GM18499 (cell line): ENCODE results near the gene GPSM3.

Experiments
- ATAC-seq: cut with Tn5 transposase; IDR thresholded peaks from one replicate; pipeline ENCODE4 v1.9.1; 2021; ENCODE audit warnings: moderate number of reproducible peaks; ENCODE audit not compliant: insufficient read depth, unreplicated experiment

The GPSM3 gene

DNA sequence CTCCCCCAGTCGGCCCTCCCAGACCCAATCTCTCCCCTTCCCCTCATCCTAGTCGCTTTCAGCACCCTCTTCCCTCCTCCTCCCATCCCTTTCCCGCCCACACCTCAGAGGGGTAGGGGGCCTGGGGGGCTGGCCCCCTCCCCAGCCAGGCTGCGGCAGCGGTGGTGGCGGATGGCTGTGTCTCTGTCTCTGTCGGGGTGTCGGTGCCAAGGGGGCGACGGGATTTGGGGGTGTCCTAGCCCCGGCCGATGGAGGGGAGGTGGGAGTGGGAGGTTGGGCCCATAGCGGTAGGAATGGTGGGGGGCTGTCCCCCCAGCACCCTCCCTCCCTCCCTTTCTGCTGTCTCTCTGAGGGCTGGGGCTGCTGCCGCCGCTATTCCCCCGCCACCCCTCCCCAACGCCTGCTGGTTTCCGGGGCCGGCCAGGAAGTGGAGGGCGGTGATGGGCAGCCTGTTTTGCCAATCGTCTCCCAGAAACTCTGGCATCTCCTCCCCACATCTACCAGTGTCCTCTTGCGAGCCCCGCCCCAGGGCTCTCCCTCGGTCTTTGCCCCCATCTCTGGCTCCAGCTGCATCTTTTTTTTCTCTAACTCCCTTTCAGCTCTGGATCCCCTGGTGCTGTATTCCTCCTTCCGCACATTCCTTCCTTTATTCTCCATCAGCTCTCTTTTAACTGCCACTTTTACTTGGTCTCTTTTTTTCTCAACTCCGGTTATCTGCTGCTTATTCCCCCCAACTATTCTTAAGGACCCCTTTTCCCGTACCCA is 16.6 kb downstream of the GPSM3 start, which contains the start of gene AGPAT1:
AGPAT1 (minus strand) TSS at position 374 of the 765 bp plus-strand sequence. CDS start 4,588 bp downstream, outside the sequence.
- no peak for ATAC-seq

DNA sequence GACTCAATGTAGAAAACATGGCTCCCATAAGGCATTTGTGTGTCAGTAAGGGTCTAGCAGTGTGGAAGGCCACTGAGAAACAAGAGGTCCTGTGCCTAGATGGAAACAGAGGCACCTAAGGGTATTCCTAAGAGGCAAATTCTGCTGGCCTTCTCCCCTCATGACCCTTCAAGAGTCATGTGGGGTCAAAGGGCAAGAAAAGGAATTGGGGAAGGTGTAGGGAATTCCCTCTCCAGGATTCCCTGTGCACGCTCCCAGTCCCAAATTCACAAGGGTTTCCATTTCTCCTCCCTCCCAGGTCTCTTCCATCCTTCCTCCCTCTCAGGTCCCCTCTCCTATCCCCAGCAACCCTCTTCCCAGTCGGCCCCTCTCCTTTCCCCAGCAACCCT is 17.1 kb downstream of the GPSM3 start:
- ATAC-seq = no peak

DNA sequence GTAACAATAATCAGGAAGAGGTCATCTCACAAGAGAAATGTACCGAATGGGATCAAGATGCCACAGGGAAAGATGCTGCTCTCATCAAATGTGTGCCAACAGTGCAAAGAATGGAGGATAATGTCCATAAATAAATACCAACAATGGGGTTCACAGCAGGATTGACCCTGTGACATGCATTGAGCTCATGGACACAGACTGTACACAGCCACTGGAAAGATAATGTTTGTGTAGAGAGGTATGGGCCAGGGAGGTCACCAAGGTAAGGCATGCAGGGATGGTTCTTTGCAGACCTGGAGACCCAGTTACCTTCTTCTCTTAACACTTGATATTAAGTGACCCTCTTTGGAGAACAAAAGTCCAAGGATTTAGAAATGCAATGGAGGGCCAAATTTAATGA is 18.0 kb downstream of the GPSM3 start:
- no peak for ATAC-seq

DNA sequence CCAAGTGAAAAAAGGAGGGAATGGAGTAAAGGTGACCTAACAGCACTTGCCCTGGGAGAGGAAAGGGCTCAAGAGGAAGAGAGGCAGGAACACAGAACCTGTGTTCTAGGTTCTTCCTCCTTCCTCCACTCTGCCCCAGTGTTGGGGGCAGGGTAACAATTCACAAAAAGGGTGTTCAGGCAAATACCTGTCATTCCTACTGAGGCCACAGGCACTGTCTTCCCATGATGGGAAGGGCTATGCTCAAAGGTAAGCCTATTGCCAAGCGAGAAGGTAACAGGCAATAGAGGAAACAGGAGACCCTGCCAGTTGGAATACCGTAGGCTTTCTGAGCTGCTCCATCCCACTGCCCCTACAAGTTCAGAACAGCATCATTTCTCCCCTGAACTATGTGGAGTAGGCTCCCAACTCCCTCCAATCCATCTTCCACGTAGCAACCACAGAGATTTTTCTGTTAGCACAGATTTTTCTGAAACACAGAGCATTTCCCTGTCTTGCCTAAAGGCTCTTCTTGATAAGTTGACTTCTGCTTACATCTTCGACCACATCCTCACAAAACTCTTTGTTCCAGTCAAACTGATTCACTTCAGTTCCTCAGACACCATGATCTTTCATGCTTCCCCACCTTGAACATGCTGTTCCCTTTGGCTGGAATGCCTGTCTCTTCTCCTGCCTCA is 19.3 kb downstream of the GPSM3 start:
- no peak for ATAC-seq

DNA sequence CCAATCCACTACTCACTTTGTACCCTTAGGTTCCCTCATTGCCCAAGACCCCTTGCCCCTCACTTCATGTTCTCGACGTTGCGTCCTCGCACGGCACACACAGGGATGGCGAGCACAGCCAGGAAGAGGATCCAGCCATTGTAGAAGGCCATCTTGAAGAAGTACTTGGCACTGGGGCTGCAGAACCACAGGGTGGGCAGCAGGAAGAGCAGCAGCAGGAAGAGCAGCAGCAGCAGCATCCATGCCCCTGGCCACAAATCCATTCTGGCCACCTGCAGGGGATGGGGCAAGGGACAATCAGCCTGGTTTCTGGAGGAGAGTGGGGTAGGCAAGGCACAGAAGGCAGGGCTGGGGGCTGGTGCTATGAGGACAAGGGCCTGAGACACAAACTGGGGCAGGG is 21.2 kb downstream of the GPSM3 start:
- no peak for ATAC-seq

DNA sequence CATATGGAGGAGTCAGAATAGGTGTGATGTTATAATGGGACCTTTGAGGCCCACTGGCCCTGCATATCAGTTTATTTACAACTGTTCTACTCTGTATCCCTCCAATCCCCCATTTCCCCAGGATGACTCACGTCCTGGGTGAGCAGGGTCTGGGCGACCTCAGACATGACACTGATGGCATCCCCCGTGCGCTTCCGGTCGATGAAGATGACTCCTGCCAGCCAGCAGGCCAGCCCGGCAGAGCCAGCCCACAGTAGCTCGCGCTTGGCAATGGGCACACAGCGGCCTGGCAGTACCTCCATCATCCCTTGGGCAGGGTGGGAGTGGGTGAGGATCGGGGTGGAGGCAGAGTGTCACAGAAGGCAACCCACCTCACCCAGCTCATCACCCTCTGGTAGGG is 22.1 kb downstream of the GPSM3 start:
- ATAC-seq = no peak

DNA sequence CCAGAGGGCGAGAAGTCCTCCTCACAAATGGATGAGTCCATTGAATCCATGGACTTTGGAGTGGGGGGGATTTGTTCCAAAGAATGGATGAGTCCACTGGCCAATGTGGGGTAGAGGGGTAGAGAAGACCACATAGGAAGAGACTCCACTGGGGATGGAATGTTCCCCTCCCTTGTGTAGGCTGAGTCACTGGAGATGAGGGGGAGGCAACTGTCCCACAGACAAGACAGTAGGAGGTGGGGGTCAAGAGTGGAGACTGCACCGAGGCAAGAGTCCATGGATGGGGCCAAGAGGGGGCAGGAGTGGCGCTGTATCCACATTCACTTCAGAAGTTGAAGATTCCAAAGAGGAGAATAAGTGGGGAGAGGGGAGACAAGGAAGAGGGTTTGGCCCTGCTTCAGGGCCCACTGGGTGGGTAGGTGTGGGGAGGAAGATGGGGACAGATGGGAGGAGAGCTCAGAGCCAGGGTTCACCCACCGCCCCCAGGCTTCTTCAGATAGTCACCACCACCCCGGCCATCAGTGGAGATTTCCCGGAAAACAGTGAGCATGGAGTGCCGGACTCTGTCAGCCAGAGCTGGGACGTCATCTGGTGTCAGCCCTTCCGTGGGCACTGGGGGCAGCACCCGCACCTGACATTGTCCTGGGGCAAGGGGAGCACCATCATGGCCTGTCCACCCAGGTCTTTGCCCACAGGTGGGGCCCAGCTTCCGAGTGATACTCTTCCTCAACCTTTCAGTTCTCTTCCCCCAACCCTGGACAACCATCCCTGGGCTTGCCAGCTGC is 23.4 kb downstream of the GPSM3 start:
- ATAC-seq = no peak

DNA sequence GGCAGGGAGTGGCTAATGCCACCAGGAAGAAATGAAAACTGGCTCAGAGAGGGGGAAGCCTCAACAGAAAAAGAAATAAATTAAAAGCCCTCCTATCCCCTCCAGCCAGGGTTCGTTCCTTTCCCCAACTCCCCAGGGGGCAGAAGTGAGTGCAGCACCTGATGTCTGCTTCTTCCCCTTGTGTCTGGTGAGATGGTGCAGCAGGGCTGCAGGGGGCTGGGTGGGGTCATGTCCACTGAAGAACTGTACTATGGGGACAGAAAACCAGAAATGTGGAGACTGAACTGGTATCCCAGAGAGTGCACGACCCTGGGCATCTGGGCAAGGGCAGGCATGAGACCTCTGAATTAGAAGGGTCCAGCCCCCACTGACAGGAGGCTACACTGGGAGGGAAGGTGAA is 24.1 kb downstream of the GPSM3 start:
- ATAC-seq = no peak

DNA sequence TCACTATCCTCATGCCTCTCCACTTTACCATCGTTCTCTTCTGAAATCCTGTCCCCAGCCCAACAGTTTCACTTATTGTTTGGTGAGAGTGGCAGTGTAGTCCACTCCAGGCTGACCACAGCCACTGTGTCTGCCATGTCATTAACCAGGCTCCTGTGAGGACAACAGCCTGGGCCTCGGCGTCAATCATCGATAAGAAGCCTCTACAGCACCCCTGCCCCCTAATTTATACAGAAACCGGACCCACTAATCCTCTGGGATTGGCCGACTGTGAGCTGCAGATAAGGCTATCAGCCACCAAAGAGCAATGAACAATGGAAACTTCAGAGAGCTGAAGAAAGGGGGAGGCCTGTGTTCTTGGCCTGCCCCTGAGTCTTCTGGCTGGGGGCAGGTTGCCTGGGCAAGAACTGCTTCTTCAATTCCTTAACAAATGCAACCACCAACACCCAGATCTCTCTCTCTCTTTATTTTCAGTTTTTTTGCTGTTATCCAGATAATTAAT is 24.6 kb downstream of the GPSM3 start:
- ATAC-seq = no peak

DNA sequence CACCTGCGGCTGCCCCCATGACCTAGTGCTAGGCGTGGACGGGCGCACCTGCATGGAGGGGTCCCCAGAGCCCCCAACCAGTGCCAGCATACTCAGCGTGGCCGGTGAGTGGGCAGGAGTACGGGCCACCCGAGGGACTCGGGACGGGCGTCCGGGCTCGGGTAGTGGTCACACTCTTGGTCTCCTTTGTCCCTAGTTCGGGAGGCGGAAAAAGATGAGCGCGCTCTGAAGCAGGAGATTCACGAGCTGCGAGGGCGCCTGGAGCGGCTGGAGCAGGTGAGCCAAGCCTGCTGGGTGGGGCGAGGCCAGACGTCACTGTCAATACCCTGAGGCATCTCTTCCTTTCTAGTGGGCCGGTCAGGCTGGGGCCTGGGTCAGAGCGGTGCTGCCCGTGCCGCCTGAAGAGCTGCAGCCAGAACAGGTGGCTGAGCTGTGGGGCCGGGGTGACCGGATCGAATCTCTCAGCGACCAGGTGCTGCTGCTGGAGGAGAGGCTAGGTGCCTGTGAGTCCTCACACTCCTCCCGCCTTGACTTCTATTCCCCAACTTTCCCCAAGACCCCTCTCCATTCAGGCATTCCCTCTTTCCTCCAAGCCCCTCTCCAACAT is 25.2 kb downstream of the GPSM3 start:
- no peak for ATAC-seq

DNA sequence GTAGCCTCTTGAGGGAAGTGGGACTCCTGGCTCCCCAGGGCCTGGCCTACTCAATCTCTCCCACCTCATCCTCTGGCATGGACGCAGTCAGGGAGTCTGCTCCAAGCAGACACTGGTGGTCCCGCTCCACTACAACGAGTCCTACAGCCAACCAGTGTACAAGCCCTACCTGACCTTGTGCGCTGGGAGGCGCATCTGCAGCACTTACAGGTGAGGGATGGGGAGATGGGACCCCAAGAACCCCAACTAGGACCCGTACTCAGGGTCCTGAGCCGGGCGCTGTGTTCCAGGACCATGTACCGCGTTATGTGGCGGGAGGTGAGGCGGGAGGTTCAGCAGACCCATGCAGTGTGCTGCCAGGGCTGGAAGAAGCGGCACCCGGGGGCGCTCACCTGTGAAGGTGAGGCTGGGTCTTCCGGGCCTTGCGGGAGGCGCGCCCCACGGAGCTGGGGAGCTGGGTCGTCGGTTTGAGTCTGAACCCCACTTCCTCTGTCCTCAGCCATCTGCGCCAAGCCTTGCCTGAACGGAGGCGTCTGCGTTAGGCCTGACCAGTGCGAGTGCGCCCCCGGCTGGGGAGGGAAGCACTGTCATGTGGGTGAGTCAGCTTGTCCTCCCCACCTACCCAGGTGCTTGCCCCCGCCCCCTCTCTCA is 25.9 kb downstream of the GPSM3 start:
- no peak for ATAC-seq

DNA sequence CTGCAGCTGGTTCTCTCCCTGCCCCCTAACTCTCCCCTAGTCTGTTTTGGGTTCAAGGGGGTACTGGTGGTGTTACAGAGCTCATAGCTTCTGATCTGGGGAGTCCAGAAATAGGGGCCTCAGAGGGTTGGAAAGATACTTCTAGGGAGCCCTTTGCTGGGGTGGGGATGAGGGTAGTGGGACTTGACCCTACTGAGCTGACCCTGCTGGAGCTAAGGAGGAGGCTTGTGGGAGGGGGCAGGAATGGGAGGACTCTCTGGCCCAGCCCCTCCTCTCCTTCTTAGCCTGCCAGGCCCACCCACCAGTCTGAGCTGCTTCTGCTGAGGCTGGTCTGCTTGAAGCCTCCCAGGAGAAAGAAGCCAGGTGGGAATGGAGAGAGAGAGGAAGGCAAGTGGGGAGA is 28.1 kb downstream of the GPSM3 start, which contains the start of gene EGFL8:
EGFL8 (plus strand) TSS at position 301 of the 400 bp plus-strand sequence. CDS start 1,571 bp downstream, outside the sequence.
- no peak for ATAC-seq

DNA sequence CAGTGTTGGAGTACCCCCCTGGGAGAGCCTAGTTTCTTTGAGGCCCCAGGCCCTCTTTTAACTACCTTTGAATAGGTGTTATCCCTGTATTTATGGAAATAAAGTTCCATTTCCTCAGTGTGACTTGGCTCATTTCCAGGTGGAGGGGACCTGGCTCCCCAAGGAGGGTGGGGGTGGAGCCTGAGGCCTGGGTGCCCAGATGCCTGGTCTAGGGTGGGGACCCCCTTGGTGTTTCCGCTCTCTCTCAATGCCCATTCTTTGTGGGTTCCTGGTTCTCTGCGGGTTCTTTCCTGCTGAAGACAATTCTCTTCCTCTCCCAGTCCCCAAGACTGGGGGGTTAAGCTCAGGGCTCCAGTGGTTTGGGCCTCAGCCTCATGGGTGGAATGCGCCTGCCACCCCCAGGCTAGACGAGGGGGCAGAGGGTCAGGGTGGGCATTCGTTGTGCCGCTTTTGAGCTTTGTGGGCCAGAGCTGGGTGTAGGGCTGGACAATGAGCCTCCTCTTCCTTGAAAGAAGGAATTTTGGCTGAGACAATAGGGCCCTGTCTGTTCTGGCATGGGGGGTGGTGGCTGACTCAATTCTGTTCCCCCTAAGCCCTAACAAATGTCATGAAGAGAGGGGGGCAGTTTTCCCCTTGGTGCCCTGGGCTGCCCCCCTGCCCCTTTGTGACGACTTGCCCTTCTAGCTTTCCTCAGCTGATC is 28.7 kb downstream of the GPSM3 start:
- no peak for ATAC-seq

DNA sequence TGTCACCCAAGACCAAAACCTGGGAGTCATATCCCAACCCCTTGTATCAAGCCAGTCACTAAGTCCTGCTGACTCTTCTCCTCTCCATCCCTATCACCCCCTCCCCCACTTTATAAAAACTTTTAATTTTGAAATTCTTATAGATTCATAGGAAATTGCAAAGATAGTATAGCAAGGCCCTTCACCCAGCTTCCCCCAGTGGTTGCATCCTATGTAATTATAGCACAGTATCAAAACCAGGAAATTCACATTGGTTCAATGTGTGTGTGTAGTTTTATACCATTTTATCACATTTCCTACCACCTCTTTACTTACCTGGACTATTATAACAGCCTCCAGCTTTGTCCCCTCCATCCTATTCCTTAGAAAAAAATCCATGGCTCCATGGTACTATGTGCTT is 34.4 kb downstream of the GPSM3 start:
- no peak for ATAC-seq

DNA sequence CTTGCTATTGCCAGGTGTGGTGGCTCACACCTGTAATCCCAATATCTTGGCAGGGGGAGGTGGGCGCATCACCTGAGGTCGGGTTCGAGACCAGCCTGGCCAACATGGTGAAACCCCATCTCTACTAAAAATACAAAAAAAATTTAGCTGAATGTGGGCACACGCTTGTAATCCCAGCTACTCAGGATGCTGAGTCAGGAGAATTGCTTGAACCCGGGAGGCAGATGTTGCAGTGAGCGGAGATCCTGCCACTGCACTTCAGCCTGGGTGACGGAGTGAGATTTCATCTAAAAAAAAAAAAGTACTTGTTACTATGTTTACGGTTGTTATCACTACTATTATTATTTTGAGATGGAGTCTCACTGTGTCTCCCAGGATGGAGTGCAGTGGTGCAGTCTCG is 35.6 kb downstream of the GPSM3 start:
- no peak for ATAC-seq

DNA sequence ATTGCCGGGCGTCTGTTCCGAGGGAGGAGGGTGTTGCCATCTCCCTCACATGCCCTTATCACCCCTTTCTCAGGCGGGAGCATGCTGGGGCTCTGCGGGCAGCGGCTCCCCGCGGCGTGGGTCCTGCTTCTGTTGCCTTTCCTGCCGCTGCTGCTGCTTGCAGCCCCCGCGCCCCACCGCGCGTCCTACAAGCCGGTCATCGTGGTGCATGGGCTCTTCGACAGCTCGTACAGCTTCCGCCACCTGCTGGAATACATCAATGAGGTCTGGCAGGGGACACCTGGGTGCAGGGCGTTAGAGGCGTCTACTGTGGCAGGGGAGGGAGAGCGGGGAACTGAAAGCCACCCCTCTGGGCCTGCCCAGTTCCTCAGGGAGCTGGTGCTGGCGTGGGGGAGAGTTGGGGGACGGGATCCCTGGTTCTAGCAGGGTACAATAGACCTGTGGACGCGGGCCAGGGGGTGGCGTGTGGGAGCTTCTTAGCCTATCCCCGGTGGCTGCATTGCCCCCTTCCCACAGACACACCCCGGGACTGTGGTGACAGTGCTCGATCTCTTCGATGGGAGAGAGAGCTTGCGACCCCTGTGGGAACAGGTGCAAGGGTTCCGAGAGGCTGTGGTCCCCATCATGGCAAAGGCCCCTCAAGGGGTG is 37.8 kb downstream of the GPSM3 start:
- ATAC-seq = no peak

DNA sequence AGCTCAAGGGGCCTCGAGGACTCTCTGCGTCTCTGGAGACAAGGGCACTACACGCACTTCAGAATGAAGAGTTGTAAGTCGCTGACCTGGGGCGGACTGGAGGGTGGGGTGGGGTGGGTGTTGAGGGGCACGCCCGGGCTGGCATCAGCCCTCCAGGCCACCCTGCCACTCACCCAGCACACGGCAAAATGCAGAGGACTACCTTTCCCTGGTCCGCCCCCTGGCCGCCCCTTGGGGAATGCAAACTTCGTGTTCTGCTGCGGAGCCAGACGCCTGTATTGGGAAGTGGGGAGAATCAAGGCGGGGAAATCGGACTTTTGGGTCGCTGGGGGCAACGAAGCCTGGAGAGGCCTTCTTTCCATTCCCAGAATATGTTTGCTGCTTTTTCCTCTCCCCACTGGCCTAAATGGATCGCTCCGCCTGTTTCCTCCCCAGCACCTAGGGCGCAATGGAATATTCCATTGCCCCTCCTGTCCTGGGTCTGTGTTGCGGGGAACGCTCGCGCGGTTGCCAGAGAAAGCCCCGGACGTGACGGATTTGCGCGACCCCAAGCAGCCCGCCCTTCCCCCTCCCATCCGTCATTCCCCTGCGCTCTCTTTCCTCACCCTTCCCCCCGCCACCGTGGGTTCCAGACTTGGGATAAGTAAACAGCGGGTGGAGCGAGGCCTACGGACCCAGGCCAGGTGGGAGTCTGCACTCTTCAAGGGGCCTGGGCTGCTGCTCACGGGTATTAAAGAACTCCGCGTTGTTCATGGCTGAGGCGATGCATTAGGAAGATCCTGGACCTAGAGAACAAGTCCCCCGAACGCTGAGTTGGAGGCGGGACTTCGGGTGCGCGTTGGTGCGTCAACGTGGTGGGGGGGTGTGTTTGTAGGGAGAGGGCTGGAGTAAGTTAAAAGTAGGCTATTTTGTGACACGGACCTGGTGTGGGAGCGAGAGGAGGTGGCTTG is 38.6 kb downstream of the GPSM3 start, which contains the start of gene PPT2:
PPT2 (plus strand) TSS at position 578 of the 950 bp plus-strand sequence. CDS start 454 bp downstream, outside the sequence.
- no peak for ATAC-seq
